Adrenal gland (tissue), 5 donors: ENCODE measurements around the gene BMP6.

ENCODE experiments used
- CTCF ChIP-seq, 6 experiments: fragments of 450-650 bp in 4 of 6; fragments of 200-600 bp in 2 of 6; sonication (generic) in 1 of 6; IDR thresholded peaks; 1 replicate in 5 of 6; 2 replicates in 1 of 6; pipeline versions ENCODE4 v1.5.1 to v1.8.0; 2016 to 2021; ENCODE audit warnings: antibody characterized with exemption in 6 of 6, mild to moderate bottlenecking in 2 of 6, moderate library complexity in 1 of 6
- POLR2A ChIP-seq, 2 donors: fragments of 450-650 bp; IDR thresholded peaks; one replicate each; pipeline ENCODE4 v1.6.1; 2017; ENCODE audit warnings: antibody characterized with exemption in 2 of 2, mild to moderate bottlenecking in 2 of 2, moderate library complexity in 1 of 2
- donor health status: DM: no; HTN: no; CAD: no.

GRCh38 chr6:7922596-7922995, 196.7 kb downstream of the BMP6 start:
- TF ChIP-seq CTCF (IDR thresholded peaks at IDR 0.05) (no peak), POLR2A (IDR thresholded peaks at IDR 0.05) (no peak)
